Parathyroid adenoma (tissue), 2 donors: ENCODE measurements around the gene ANKRD28.
"Not testable (repeated sequence)": the region's sequence is repeated elsewhere in the genome, so short reads cannot be mapped to it uniquely, and the experiment has no call there.

Experiments
- H2AFZ ChIP-seq: fragments of 300-600 bp; sonication (generic); one replicate; pipeline ENCODE4 v1.7.0; 2017; ENCODE audit warnings: antibody characterized with exemption, mild to moderate bottlenecking
- H3K27ac ChIP-seq: fragments of 300-600 bp; sonication (generic); one replicate; pipeline ENCODE4 v1.7.0; 2017
- H3K27me3 ChIP-seq: fragments of 300-600 bp; sonication (generic); one replicate; pipeline ENCODE4 v1.7.0; 2017; ENCODE audit warnings: low read length; ENCODE audit not compliant: control insufficient read depth, insufficient read depth
- H3K36me3 ChIP-seq: fragments of 300-600 bp; sonication (generic); one replicate; pipeline ENCODE4 v1.7.0; 2017; ENCODE audit warnings: low read length; ENCODE audit not compliant: control insufficient read depth, insufficient read depth
- H3K4me1 ChIP-seq: fragments of 300-600 bp; sonication (generic); one replicate; pipeline ENCODE4 v1.7.0; 2017; ENCODE audit warnings: control low read depth
- H3K4me2 ChIP-seq: fragments of 300-600 bp; sonication (generic); one replicate; pipeline ENCODE4 v1.7.0; 2017; ENCODE audit warnings: low read length
- H3K4me3 ChIP-seq: fragments of 300-600 bp; sonication (generic); one replicate; pipeline ENCODE4 v1.7.0; 2017; ENCODE audit warnings: low read depth, low read length
- H3K79me2 ChIP-seq: fragments of 300-600 bp; sonication (generic); one replicate; pipeline ENCODE4 v1.7.0; 2017; ENCODE audit warnings: control low read depth
- H3K9ac ChIP-seq: fragments of 300-600 bp; sonication (generic); one replicate; pipeline ENCODE4 v1.7.0; 2017; ENCODE audit warnings: mild to moderate bottlenecking
- H3K9me3 ChIP-seq: fragments of 300-600 bp; sonication (generic); one replicate; pipeline ENCODE4 v1.7.0; 2017; ENCODE audit warnings: low read length; ENCODE audit not compliant: control insufficient read depth
- CTCF ChIP-seq: fragments of 300-600 bp; sonication (generic); IDR thresholded peaks from one replicate; pipeline ENCODE4 v1.7.0; 2017; ENCODE audit warnings: antibody characterized with exemption, mild to moderate bottlenecking
- donor health status: primary hyperparathyroidism.

The ANKRD28 gene

GRCh38 chr3:15750143-15750542 is 47.6 kb downstream of the ANKRD28 start:
- TF ChIP-seq CTCF, result no peak
- Histone ChIP-seq H3K4me1 (no peaks in the 10 kb centered on the region), H3K4me2 (no peak overlapping the region), H3K4me3 (no peak overlapping the region), H3K27ac (no peak overlapping the region), H2AFZ (no peak overlapping the region), H3K36me3 (no peaks in the 10 kb centered on the region), H3K9me3 (no peaks in the 10 kb centered on the region), H3K79me2 (no peaks in the 10 kb centered on the region), H3K9ac (no peak overlapping the region), H3K27me3 (no peaks in the 10 kb centered on the region)

- H3K4me2 ChIP-seq, H3K36me3 ChIP-seq, H3K9ac ChIP-seq, H3K4me1 ChIP-seq, H3K9me3 ChIP-seq, H3K79me2 ChIP-seq, H3K27ac ChIP-seq, H3K27me3 ChIP-seq, H2AFZ ChIP-seq, H3K4me3 ChIP-seq: not testable (repeated sequence)
Measured at GRCh38 chr3:15745896-15746295, 51.9 kb downstream of the ANKRD28 start.

GRCh38 chr3:15744176-15744575 is 53.6 kb downstream of the ANKRD28 start:
- Histone ChIP-seq H3K27ac (no peak overlapping the region), H3K4me1 (no peaks in the 10 kb centered on the region), H3K79me2 (no peaks in the 10 kb centered on the region)

GRCh38 chr3:15743587-15744009 is 54.2 kb downstream of the ANKRD28 start:
- no peaks in the 10 kb centered on the region for H3K9me3 ChIP-seq
- H2AFZ ChIP-seq, result no peak overlapping the region
- no peaks in the 10 kb centered on the region for H3K27me3 ChIP-seq
- H3K27ac ChIP-seq, result no peak overlapping the region
- H3K36me3 ChIP-seq, result no peaks in the 10 kb centered on the region
- no peaks in the 10 kb centered on the region for H3K4me1 ChIP-seq
- H3K4me3 ChIP-seq, result no peak overlapping the region
- no peak overlapping the region for H3K4me2 ChIP-seq
- H3K9ac ChIP-seq, result no peak overlapping the region
- TF ChIP-seq CTCF, result no peak
- no peaks in the 10 kb centered on the region for H3K79me2 ChIP-seq

More at GRCh38 chr3:15744176-15744575, 53.6 kb downstream of the ANKRD28 start:
- Histone ChIP-seq H3K9me3 (no peaks in the 10 kb centered on the region), H3K4me3 (no peak overlapping the region), H3K9ac (no peak overlapping the region), H3K4me2 (no peak overlapping the region), H3K27me3 (no peaks in the 10 kb centered on the region), H3K36me3 (no peaks in the 10 kb centered on the region), H2AFZ (no peak overlapping the region)
- no peak for TF ChIP-seq CTCF

GRCh38 chr3:15742236-15742635 is 55.5 kb downstream of the ANKRD28 start:
- not testable (repeated sequence) for H3K9ac ChIP-seq, H3K79me2 ChIP-seq, H3K9me3 ChIP-seq, H3K4me3 ChIP-seq, H3K27ac ChIP-seq, H2AFZ ChIP-seq, H3K4me2 ChIP-seq, H3K4me1 ChIP-seq, H3K36me3 ChIP-seq, H3K27me3 ChIP-seq

- H2AFZ ChIP-seq, H3K4me1 ChIP-seq, H3K9me3 ChIP-seq, H3K27ac ChIP-seq, H3K79me2 ChIP-seq, H3K9ac ChIP-seq, H3K36me3 ChIP-seq, H3K4me3 ChIP-seq, H3K4me2 ChIP-seq, H3K27me3 ChIP-seq: not testable (repeated sequence)
Measured at GRCh38 chr3:15738616-15739005, 59.2 kb downstream of the ANKRD28 start.
